Loucy (cell line): ENCODE data around the gene UTS2.

Experiments used
- H2AFZ ChIP-seq: fragments of 200-600 bp; sonication (generic); 2 replicates; pipeline ENCODE4 v1.6.0; 2016; ENCODE audit warnings: antibody characterized with exemption, mild to moderate bottlenecking, low read length, moderate library complexity
- H3F3A ChIP-seq: fragments of 200-600 bp; 2 replicates; pipeline ENCODE4 v1.6.0; 2016; ENCODE audit warnings: antibody characterized with exemption, low read depth, mild to moderate bottlenecking
- H3K27me3 ChIP-seq: fragments of 200-600 bp; sonication (generic); 2 replicates; pipeline ENCODE4 v1.6.1; 2014; ENCODE audit warnings: low read length, mild to moderate bottlenecking; ENCODE audit not compliant: insufficient read depth, poor library complexity, severe bottlenecking
- H3K36me3 ChIP-seq: fragments of 200-600 bp; sonication (generic); 2 replicates; pipeline ENCODE4 v1.6.1; 2016; ENCODE audit warnings: low read length; ENCODE audit not compliant: insufficient read depth
- H3K4me1 ChIP-seq: fragments of 200-600 bp; sonication (generic); 2 replicates; pipeline ENCODE4 v1.5.1; 2014; ENCODE audit warnings: low read length, mild to moderate bottlenecking; ENCODE audit not compliant: insufficient read depth, poor library complexity, severe bottlenecking
- H3K4me2 ChIP-seq: fragments of 200-600 bp; sonication (generic); 2 replicates; pipeline ENCODE4 v1.6.0; 2014; ENCODE audit warnings: antibody characterized with exemption, low read length, low read depth, mild to moderate bottlenecking; ENCODE audit not compliant: poor library complexity, severe bottlenecking
- H3K4me3 ChIP-seq: fragments of 200-600 bp; sonication (generic); 2 replicates; pipeline ENCODE4 v1.5.1; 2014; ENCODE audit warnings: low read length, mild to moderate bottlenecking, mixed read lengths; ENCODE audit not compliant: poor library complexity, severe bottlenecking
- H3K79me2 ChIP-seq: fragments of 200-600 bp; sonication (generic); 2 replicates; pipeline ENCODE4 v1.6.1; 2014; ENCODE audit warnings: low read length; ENCODE audit not compliant: insufficient read depth
- H3K9ac ChIP-seq: fragments of 200-600 bp; sonication (generic); 2 replicates; pipeline ENCODE4 v1.6.0; 2014; ENCODE audit warnings: mild to moderate bottlenecking, low read depth, low read length, moderate library complexity; ENCODE audit not compliant: poor library complexity, severe bottlenecking
- H3K9me2 ChIP-seq: fragments of 200-600 bp; sonication (generic); replicated peaks from 2 replicates; pipeline ENCODE4 v1.6.1; 2016; ENCODE audit warnings: low read depth, low read length, mixed read lengths
- H3K9me3 ChIP-seq: fragments of 200-600 bp; sonication (generic); 2 replicates; pipeline ENCODE4 v1.6.1; 2014; ENCODE audit warnings: mild to moderate bottlenecking, antibody characterized with exemption, low read length, low read depth; ENCODE audit not compliant: insufficient read depth
- H4K20me1 ChIP-seq: fragments of 200-600 bp; sonication (generic); 2 replicates; pipeline ENCODE4 v1.6.0; 2014; ENCODE audit warnings: antibody characterized with exemption, low read length, mild to moderate bottlenecking; ENCODE audit not compliant: insufficient read depth, poor library complexity, severe bottlenecking
- CTCF ChIP-seq: fragments of 200-600 bp; sonication (generic); conservative IDR thresholded peaks from 2 replicates; pipeline ENCODE4 v1.5.1; 2014; ENCODE audit warnings: mild to moderate bottlenecking, antibody characterized with exemption, low read length
- EZH2phosphoT487 ChIP-seq: fragments of 200-600 bp; IDR thresholded peaks from 2 replicates; pipeline ENCODE4 v1.6.1; 2018; ENCODE audit warnings: antibody characterized with exemption, mild to moderate bottlenecking, moderate library complexity, borderline replicate concordance

Gene UTS2

GRCh38 chr1:7826363-7826762 is 26.5 kb downstream of the UTS2 start:
- Histone ChIP-seq H3K9me2 (no peaks in the 10 kb centered on the region), H3K79me2 (no peaks in the 10 kb centered on the region), H3K27me3 (no peaks in the 10 kb centered on the region), H3K4me3 (no peak overlapping the region), H3K9ac (no peak overlapping the region), H4K20me1 (no peaks in the 10 kb centered on the region), H2AFZ (no peak overlapping the region), H3F3A (peaks cover 1% of the 10 kb centered on the region; the same call in 1 of the 2 replicates), H3K4me1 (peaks cover 30% of the 10 kb centered on the region), H3K9me3 (no peaks in the 10 kb centered on the region), H3K4me2 (no peak overlapping the region), H3K36me3 (no peaks in the 10 kb centered on the region)
- no peak for TF ChIP-seq EZH2phosphoT487
- TF ChIP-seq CTCF, result no peak

GRCh38 chr1:7824701-7825100 is 28.2 kb downstream of the UTS2 start:
- Histone ChIP-seq H3K9me3 (no peaks in the 10 kb centered on the region), H3F3A (no peaks in the 10 kb centered on the region), H3K79me2 (no peaks in the 10 kb centered on the region), H3K4me3 (no peak overlapping the region), H3K27me3 (no peaks in the 10 kb centered on the region), H3K4me1 (peaks cover 13% of the 10 kb centered on the region), H3K9me2 (no peaks in the 10 kb centered on the region), H3K9ac (no peak overlapping the region), H3K4me2 (no peak overlapping the region), H3K36me3 (no peaks in the 10 kb centered on the region), H2AFZ (no peak overlapping the region), H4K20me1 (no peaks in the 10 kb centered on the region)
- no peak for TF ChIP-seq CTCF

- Histone ChIP-seq H3K79me2 (no peaks in the 10 kb centered on the region), H3K27me3 (no peaks in the 10 kb centered on the region), H3K9ac (no peak overlapping the region), H3K9me3 (no peaks in the 10 kb centered on the region), H4K20me1 (no peaks in the 10 kb centered on the region), H3K36me3 (no peaks in the 10 kb centered on the region), H2AFZ (no peak overlapping the region), H3K4me1 (no peaks in the 10 kb centered on the region), H3K9me2 (no peaks in the 10 kb centered on the region), H3F3A (no peaks in the 10 kb centered on the region), H3K4me2 (no peak overlapping the region), H3K4me3 (no peak overlapping the region)
- TF ChIP-seq CTCF (no peak), EZH2phosphoT487 (no peak)
Measured at GRCh38 chr1:7821282-7821681, 31.6 kb downstream of the UTS2 start.
